CD4-positive, alpha-beta T cell (primary cell): Measurements from ENCODE around the gene ARL8B. TPM values are rescaled to one million over a fixed set of nuclear protein-coding genes. Genes with fewer than 3 reads are reported as not detected.
A peak's percentile ranks its signal among the peaks of the same experiment; 100 is the strongest.

Source experiments
- ATAC-seq: fragments of 200-7000 bp; cut with Tn5 transposase; one replicate; pipeline ENCODE4 v1.10.0; 2022; ENCODE audit warnings: mild to moderate bottlenecking; ENCODE audit not compliant: poor library complexity
- CTCF ChIA-PET: fragments of 350-600 bp; sonication (Branson Sonifier 250); formaldehyde crosslinking; loops from one replicate; lab custom pipeline; 2021; ENCODE audit warnings: antibody characterized with exemption, inconsistent platforms; lab: Charles Lee
- POLR2A ChIA-PET: fragments of 350-600 bp; sonication (Branson Sonifier 250); formaldehyde crosslinking; loops from one replicate; lab custom pipeline; 2021; ENCODE audit warnings: antibody characterized with exemption, inconsistent platforms; lab: Charles Lee
- DNase-seq, 14 experiments: peaks; one replicate each; pipeline ENCODE4 v3.0.0-alpha.2; 2013 to 2020; ENCODE audit warnings: mixed read lengths in 2 of 14
- H3K27ac ChIP-seq, 2 donors: one replicate each; pipeline versions ENCODE4 v1.5.1 to v1.7.0; 2013; ENCODE audit warnings: low read length in 2 of 2, low read depth in 1 of 2, mild to moderate bottlenecking in 1 of 2
- H3K27me3 ChIP-seq, 2 experiments: 1 replicate in 1 of 2; 2 replicates in 1 of 2; pipeline versions ENCODE4 v1.6.1 to v1.7.0; 2013; ENCODE audit warnings: low read length in 2 of 2, control low read depth in 1 of 2, mild to moderate bottlenecking in 1 of 2, moderate library complexity in 1 of 2; ENCODE audit not compliant: insufficient read depth in 2 of 2, control insufficient read depth in 1 of 2
- H3K36me3 ChIP-seq: one replicate; pipeline ENCODE4 v1.6.1; 2013; ENCODE audit warnings: low read length, control low read depth; ENCODE audit not compliant: insufficient read depth
- H3K4me1 ChIP-seq: one replicate; pipeline ENCODE4 v1.6.1; 2013; ENCODE audit warnings: low read length, control low read depth; ENCODE audit not compliant: insufficient read depth
- H3K4me3 ChIP-seq: one replicate; pipeline ENCODE4 v1.5.1; 2013; ENCODE audit warnings: mild to moderate bottlenecking, low read length, moderate library complexity
- H3K9me3 ChIP-seq, 2 experiments: 1 replicate in 1 of 2; 2 replicates in 1 of 2; pipeline versions ENCODE4 v1.6.1 to v1.7.0; 2013; ENCODE audit warnings: low read length in 2 of 2, mild to moderate bottlenecking in 2 of 2, control low read depth in 1 of 2, moderate library complexity in 1 of 2; ENCODE audit not compliant: control insufficient read depth in 1 of 2, insufficient read depth in 1 of 2
- H3K27ac Mint-ChIP-seq: one replicate; pipeline ENCODE4 v1.8.0; 2020; ENCODE audit warnings: mixed read lengths
- H3K27me3 Mint-ChIP-seq: one replicate; pipeline ENCODE4 v1.8.0; 2021; ENCODE audit warnings: mixed read lengths
- H3K36me3 Mint-ChIP-seq: one replicate; pipeline ENCODE4 v1.8.0; 2021; ENCODE audit warnings: low read depth, mixed read lengths
- H3K4me1 Mint-ChIP-seq: one replicate; pipeline ENCODE4 v1.8.0; 2021; ENCODE audit warnings: low read depth, mixed read lengths
- H3K4me3 Mint-ChIP-seq: one replicate; pipeline ENCODE4 v1.8.0; 2020; ENCODE audit warnings: mild to moderate bottlenecking, mixed read lengths
- H3K9me3 Mint-ChIP-seq: one replicate; pipeline ENCODE4 v1.8.0; 2020; ENCODE audit warnings: mixed read lengths
- CTCF ChIP-seq: fragments of 200-600 bp; IDR thresholded peaks from one replicate; pipeline ENCODE4 v1.8.0; 2022; ENCODE audit warnings: antibody characterized with exemption, mild to moderate bottlenecking
- intact Hi-C, 2 experiments: fragments of 100-400 bp; cut with DNase I in 1 of 2; cut with micrococcal nuclease in 1 of 2; formaldehyde crosslinking; loops; one replicate each; pipeline versions ENCODE4 v1.15.1 to v1.9.0; 2023 to 2025; cut with DNase I, micrococcal nuclease
- total RNA-seq, 174 experiments: library from RNA in 2 of 174; stranded (reverse) in 2 of 174; gene quantifications; one replicate each; pipeline ENCODE4 v1.2.3 and lab custom pipeline; 2021 to 2026

Gene ARL8B
- total RNA-seq, 2 experiments from 2014 or later, result 48.5 to 49.7 TPM

DNA sequence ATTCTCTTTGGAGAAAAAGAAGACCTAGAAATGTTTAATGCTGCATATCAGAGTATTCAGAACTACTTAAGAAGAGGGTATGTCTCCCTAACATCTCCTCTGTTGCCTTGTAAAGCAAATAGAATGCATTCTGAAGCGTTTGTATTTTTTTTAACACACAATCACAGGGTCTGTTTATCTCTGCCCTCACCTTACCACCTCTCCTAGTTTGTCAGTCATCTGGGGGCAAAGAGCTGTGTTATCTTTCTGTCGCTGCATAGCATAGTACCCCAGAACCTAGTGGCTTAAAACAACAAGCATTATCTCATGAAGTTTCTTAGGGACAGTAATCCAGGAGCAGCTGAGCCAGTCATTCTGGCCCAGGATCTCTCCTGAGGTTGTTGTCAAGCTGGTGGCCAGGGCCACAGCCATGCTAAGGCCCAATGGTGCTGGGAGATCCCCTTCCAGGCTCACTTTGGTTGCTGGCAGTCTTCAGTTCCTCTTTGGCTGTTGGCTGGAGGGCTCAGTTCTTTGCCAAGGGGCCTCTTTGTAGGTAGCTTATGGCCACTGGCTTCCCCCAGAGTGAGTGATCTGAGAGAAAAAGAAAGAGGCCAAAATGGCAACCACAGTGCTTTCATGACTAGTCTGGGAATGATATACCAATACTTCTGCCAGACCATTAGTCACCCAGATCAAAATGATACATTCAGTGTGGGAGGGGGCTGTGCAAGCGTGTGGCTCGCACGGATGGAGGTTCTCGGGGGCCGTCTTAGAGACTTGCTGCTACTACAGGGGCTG, 83.3 kb downstream of the ARL8B start:
- Mint-ChIP-seq H3K27ac (peak overlapping the region; percentile 39), H3K27me3 (no peaks in the 10 kb centered on the region), H3K36me3 (peaks cover 97% of the 10 kb centered on the region), H3K4me3 (no peak overlapping the region), H3K4me1 (peaks cover 13% of the 10 kb centered on the region), H3K9me3 (no peaks in the 10 kb centered on the region)
- DNase-seq, result no peak
- no peak overlapping the region for H3K4me3 ChIP-seq
- POLR2A ChIA-PET, result no interaction called here
- CTCF ChIA-PET, result no interaction called here
- intact Hi-C loops, result loop anchor here in 1 of 2 experiments (5.0 kb wide), 1 partner anchor 33 kb away; no protein-coding TSS in a partner anchor
- H3K9me3 ChIP-seq, result no peaks in the 10 kb centered on the region
- peaks cover 97% of the 10 kb centered on the region for H3K36me3 ChIP-seq
- TF ChIP-seq CTCF, result no peak
- no peaks in the 10 kb centered on the region for H3K27me3 ChIP-seq
- peaks cover 2% of the 10 kb centered on the region for H3K4me1 ChIP-seq
- no peak overlapping the region for H3K27ac ChIP-seq
- no peak for ATAC-seq

- Mint-ChIP-seq H3K9me3 (no peaks in the 10 kb centered on the region), H3K27ac (no peak overlapping the region), H3K4me3 (no peak overlapping the region), H3K4me1 (peaks cover 4% of the 10 kb centered on the region), H3K27me3 (no peaks in the 10 kb centered on the region), H3K36me3 (peaks cover 99% of the 10 kb centered on the region)
- ChIA-PET POLR2A (no interaction called here), CTCF (no interaction called here)
- Histone ChIP-seq H3K4me3 (no peak overlapping the region), H3K4me1 (no peaks in the 10 kb centered on the region), H3K36me3 (peaks cover 98% of the 10 kb centered on the region), H3K9me3 (no peaks in the 10 kb centered on the region), H3K27me3 (no peaks in the 10 kb centered on the region), H3K27ac (no peak overlapping the region)
- ATAC-seq (no peak), DNase-seq (no peak)
- no peak for TF ChIP-seq CTCF
- intact Hi-C loops, result loop anchor here in 1 of 2 experiments (5.0 kb wide), 1 partner anchor 74 kb away; no protein-coding TSS in a partner anchor
Observed at GRCh38 chr3:5210926-5211325, 88.8 kb downstream of the ARL8B start.

DNA sequence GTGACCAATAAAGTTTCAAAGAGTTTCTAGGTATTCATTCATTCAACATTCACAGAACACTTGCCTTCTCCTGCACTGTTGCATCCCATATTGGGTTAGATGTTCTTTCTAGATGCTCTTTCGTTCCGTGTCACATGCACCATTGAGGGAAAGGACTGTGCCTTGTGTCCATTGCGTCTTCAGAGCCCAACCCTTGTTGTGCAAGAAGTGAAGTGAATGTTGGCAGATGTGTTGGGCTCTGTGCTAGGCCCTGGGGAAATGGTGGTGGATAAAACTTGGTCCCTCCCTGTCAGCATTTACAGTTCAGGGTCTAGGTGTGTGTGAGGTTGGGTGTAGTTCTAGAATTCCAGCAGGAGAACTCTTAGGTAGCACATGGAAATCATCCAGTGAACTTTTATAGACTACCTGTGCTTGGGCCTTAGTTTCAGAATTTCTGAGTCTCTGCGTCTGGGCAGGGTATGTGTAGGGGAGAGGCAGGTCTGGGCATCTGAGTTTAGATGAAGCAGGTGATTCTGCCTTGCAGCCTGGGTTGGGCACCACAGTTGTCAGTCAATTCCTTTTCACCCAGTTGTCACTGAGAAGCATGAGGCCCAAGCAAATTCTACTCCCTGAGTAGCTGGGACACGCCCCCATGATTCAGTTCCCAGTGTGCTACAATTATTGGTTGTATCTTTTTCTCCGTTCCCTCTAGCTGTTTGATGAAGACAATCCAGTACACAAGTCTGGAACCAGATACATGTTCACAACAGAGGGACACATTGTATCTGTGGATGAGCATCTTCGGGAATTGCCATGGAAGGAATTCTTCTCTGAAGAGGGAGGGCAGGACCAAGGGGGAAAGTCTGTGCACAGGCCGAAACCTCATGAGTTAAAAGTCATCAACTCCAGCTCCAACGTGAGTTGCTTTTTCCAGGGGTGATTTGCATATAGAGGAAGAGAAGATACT, 90.8 kb downstream of the ARL8B start:
- no peak for ATAC-seq
- H3K4me1 Mint-ChIP-seq, result peaks cover 4% of the 10 kb centered on the region
- no peaks in the 10 kb centered on the region for H3K27me3 Mint-ChIP-seq
- H3K27ac Mint-ChIP-seq, result peak overlapping the region; percentile 28
- no peak for DNase-seq
- Histone ChIP-seq H3K4me3 (no peak overlapping the region), H3K36me3 (peaks cover 98% of the 10 kb centered on the region), H3K4me1 (no peaks in the 10 kb centered on the region), H3K9me3 (no peaks in the 10 kb centered on the region), H3K27me3 (no peaks in the 10 kb centered on the region), H3K27ac (no peak overlapping the region)
- TF ChIP-seq CTCF, result no peak
- H3K4me3 Mint-ChIP-seq, result no peak overlapping the region
- intact Hi-C loops, result loop anchor here in 1 of 2 experiments (5.0 kb wide), 1 partner anchor 76 kb away; no protein-coding TSS in a partner anchor
- POLR2A ChIA-PET, result no interaction called here
- no peaks in the 10 kb centered on the region for H3K9me3 Mint-ChIP-seq
- H3K36me3 Mint-ChIP-seq, result peaks cover 97% of the 10 kb centered on the region
- CTCF ChIA-PET, result no interaction called here
